T-helper 2 cell (primary cell): ENCODE measurements around the gene SLC35F4.
A peak's percentile ranks its signal among the peaks of the same experiment; 100 is the strongest.

ENCODE experiments used
- DNase-seq, 5 experiments: peaks; one replicate each; pipeline versions ENCODE4 v3.0.0 to v3.0.0-alpha.2; 2012 to 2022

The SLC35F4 gene

GRCh38 chr14:57609192-57610075, 256.5 kb downstream of the SLC35F4 start:
- no peak for DNase-seq

- no peak for DNase-seq
Measured at GRCh38 chr14:57607086-57607485, 258.8 kb downstream of the SLC35F4 start.

- no peak for DNase-seq
Measured at GRCh38 chr14:57583396-57583795, 282.5 kb downstream of the SLC35F4 start.

GRCh38 chr14:57582746-57583145, 283.1 kb downstream of the SLC35F4 start:
- DNase-seq = no peak

GRCh38 chr14:57578801-57579200, 287.1 kb downstream of the SLC35F4 start:
- DNase-seq = no peak

- no peak for DNase-seq
Measured at GRCh38 chr14:57576498-57576897, 289.4 kb downstream of the SLC35F4 start.

- no peak for DNase-seq
Measured at GRCh38 chr14:57575482-57575881, 290.4 kb downstream of the SLC35F4 start.

GRCh38 chr14:57574617-57575288, 291.1 kb downstream of the SLC35F4 start:
- no peak for DNase-seq

GRCh38 chr14:57573173-57573572, 292.7 kb downstream of the SLC35F4 start:
- no peak for DNase-seq

- DNase-seq = no peak
Measured at GRCh38 chr14:57568554-57568953, 297.3 kb downstream of the SLC35F4 start.

- DNase-seq = no peak
Measured at GRCh38 chr14:57567220-57567619, 298.7 kb downstream of the SLC35F4 start.

- no peak for DNase-seq
Measured at GRCh38 chr14:57560681-57561080, 305.2 kb downstream of the SLC35F4 start.

GRCh38 chr14:57559576-57559975, 306.3 kb downstream of the SLC35F4 start:
- no peak for DNase-seq

- DNase-seq = no peak
Measured at GRCh38 chr14:57549765-57550420, 316.0 kb downstream of the SLC35F4 start.

- DNase-seq = no peak
Measured at GRCh38 chr14:57549016-57549564, 316.8 kb downstream of the SLC35F4 start.

- no peak for DNase-seq
Measured at GRCh38 chr14:57547131-57547530, 318.8 kb downstream of the SLC35F4 start.

GRCh38 chr14:57533214-57533613, 332.7 kb downstream of the SLC35F4 start:
- peak in 1 of 5 experiments; percentile 21 for DNase-seq

- no peak for DNase-seq
Measured at GRCh38 chr14:57530571-57530970, 335.3 kb downstream of the SLC35F4 start.

GRCh38 chr14:57526942-57527341, 338.9 kb downstream of the SLC35F4 start:
- peak in 1 of 5 experiments; percentile 5 for DNase-seq

GRCh38 chr14:57519043-57519442, 346.8 kb downstream of the SLC35F4 start:
- no peak for DNase-seq
